H9 (cell line): ENCODE measurements around the gene TFCP2. TPM values are rescaled to one million over a fixed set of nuclear protein-coding genes. Genes with fewer than 3 reads are reported as not detected.

Source experiments
- DNase-seq: peaks from one replicate; pipeline ENCODE4 v3.0.0-alpha.2; 2017
- H2AFZ ChIP-seq: one replicate; pipeline ENCODE4 v1.6.1; 2013; ENCODE audit warnings: mild to moderate bottlenecking, low read length, control low read depth, moderate library complexity
- H2AK5ac ChIP-seq: 2 replicates; pipeline ENCODE4 v1.6.1; 2013; ENCODE audit warnings: low read length, control low read depth, mixed read lengths; ENCODE audit not compliant: insufficient read length
- H2BK120ac ChIP-seq: one replicate; pipeline ENCODE4 v1.6.1; 2013; ENCODE audit warnings: low read depth, mild to moderate bottlenecking, low read length, control low read depth, inconsistent platforms; ENCODE audit not compliant: poor library complexity, severe bottlenecking
- H2BK12ac ChIP-seq: 2 replicates; pipeline ENCODE4 v1.6.1; 2013; ENCODE audit warnings: low read length, control low read depth, mixed read lengths, low read depth; ENCODE audit not compliant: insufficient read length
- H2BK15ac ChIP-seq: 2 replicates; pipeline ENCODE4 v1.6.1; 2013; ENCODE audit warnings: low read depth, low read length, control low read depth
- H2BK20ac ChIP-seq: one replicate; pipeline ENCODE4 v1.6.1; 2013; ENCODE audit warnings: low read depth, mild to moderate bottlenecking, low read length, control low read depth, inconsistent platforms; ENCODE audit not compliant: poor library complexity, severe bottlenecking
- H2BK5ac ChIP-seq: 2 replicates; pipeline ENCODE4 v1.6.1; 2013; ENCODE audit warnings: low read length, control low read depth, mixed read lengths; ENCODE audit not compliant: insufficient read length
- H3K14ac ChIP-seq: 2 replicates; pipeline ENCODE4 v1.6.1; 2013; ENCODE audit warnings: low read length, control low read depth; ENCODE audit not compliant: insufficient read depth
- H3K18ac ChIP-seq: 2 replicates; pipeline ENCODE4 v1.6.1; 2013; ENCODE audit warnings: low read depth, mild to moderate bottlenecking, mixed read lengths, low read length, control low read depth; ENCODE audit not compliant: insufficient read length
- H3K23ac ChIP-seq: 2 replicates; pipeline ENCODE4 v1.6.1; 2013; ENCODE audit warnings: low read length, control low read depth, mixed read lengths, low read depth; ENCODE audit not compliant: insufficient read length
- H3K23me2 ChIP-seq: 2 replicates; pipeline ENCODE4 v1.6.1; 2013; ENCODE audit warnings: low read depth, mild to moderate bottlenecking, mixed read lengths, low read length, control low read depth; ENCODE audit not compliant: insufficient read length, poor library complexity, severe bottlenecking
- H3K27ac ChIP-seq: 2 replicates; pipeline ENCODE4 v1.5.1; 2013; ENCODE audit warnings: low read length, control low read depth, mixed read lengths, low read depth; ENCODE audit not compliant: insufficient read length
- H3K27me3 ChIP-seq: 2 replicates; pipeline ENCODE4 v1.6.1; 2013; ENCODE audit warnings: low read length, control low read depth, inconsistent platforms; ENCODE audit not compliant: insufficient read depth
- H3K4ac ChIP-seq: 2 replicates; pipeline ENCODE4 v1.6.1; 2013; ENCODE audit warnings: low read depth, mild to moderate bottlenecking, control low read depth, inconsistent platforms, low read length, moderate library complexity
- H3K4me1 ChIP-seq: 2 replicates; pipeline ENCODE4 v1.6.1; 2013; ENCODE audit warnings: low read length, control low read depth, inconsistent platforms; ENCODE audit not compliant: insufficient read depth
- H3K4me2 ChIP-seq: 2 replicates; pipeline ENCODE4 v1.6.1; 2013; ENCODE audit warnings: low read length, control low read depth, mixed read lengths; ENCODE audit not compliant: insufficient read length, insufficient read depth
- H3K56ac ChIP-seq: 2 replicates; pipeline ENCODE4 v1.6.1; 2013; ENCODE audit warnings: low read depth, mild to moderate bottlenecking, mixed read lengths, low read length, control low read depth; ENCODE audit not compliant: insufficient read length
- H3K79me1 ChIP-seq: 2 replicates; pipeline ENCODE4 v1.6.1; 2013; ENCODE audit warnings: low read depth, mild to moderate bottlenecking, moderate library complexity, low read length, control low read depth, inconsistent platforms; ENCODE audit not compliant: insufficient read depth, poor library complexity, severe bottlenecking
- H3K79me2 ChIP-seq: 2 replicates; pipeline ENCODE4 v1.6.1; 2013; ENCODE audit warnings: low read length, control low read depth, inconsistent platforms; ENCODE audit not compliant: insufficient read depth
- H3K9ac ChIP-seq: 2 replicates; pipeline ENCODE4 v1.6.1; 2013; ENCODE audit warnings: low read length, control low read depth, mixed read lengths; ENCODE audit not compliant: insufficient read length; ENCODE audit errors: extremely low read depth
- H3K9me3 ChIP-seq: one replicate; pipeline ENCODE4 v1.6.1; 2013; ENCODE audit warnings: low read depth, low read length, inconsistent platforms; ENCODE audit not compliant: control insufficient read depth
- H3T11ph ChIP-seq: one replicate; pipeline ENCODE4 v1.6.1; 2013; ENCODE audit warnings: mild to moderate bottlenecking, low read length, control low read depth, inconsistent platforms
- H4K20me1 ChIP-seq: one replicate; pipeline ENCODE4 v1.6.1; 2013; ENCODE audit not compliant: control insufficient read depth, insufficient read length, insufficient read depth
- H4K5ac ChIP-seq: 2 replicates; pipeline ENCODE4 v1.6.1; 2013; ENCODE audit warnings: low read depth, mild to moderate bottlenecking, mixed read lengths, low read length, control low read depth; ENCODE audit not compliant: insufficient read length
- H4K8ac ChIP-seq: replicated peaks from 2 replicates; pipeline ENCODE4 v1.6.1; 2013; ENCODE audit warnings: low read length, control low read depth, mixed read lengths, low read depth; ENCODE audit not compliant: insufficient read length
- H4K91ac ChIP-seq: 2 replicates; pipeline ENCODE4 v1.6.1; 2013; ENCODE audit warnings: low read depth, mild to moderate bottlenecking, moderate library complexity, mixed read lengths, low read length, control low read depth; ENCODE audit not compliant: insufficient read length
- H3K27ac Mint-ChIP-seq, 3 experiments: 2 replicates in 2 of 3; 3 replicates in 1 of 3; pipeline ENCODE4 v1.8.0; 2020 to 2021; ENCODE audit warnings: mixed read lengths in 3 of 3, mild to moderate bottlenecking in 1 of 3, moderate library complexity in 1 of 3
- H3K27me3 Mint-ChIP-seq: 2 replicates; pipeline ENCODE4 v1.8.0; 2021; ENCODE audit warnings: low read depth, mild to moderate bottlenecking, moderate library complexity, mixed read lengths
- H3K36me3 Mint-ChIP-seq, 3 experiments: 2 replicates in 2 of 3; 3 replicates in 1 of 3; pipeline ENCODE4 v1.8.0; 2020 to 2021; ENCODE audit warnings: low read depth in 3 of 3, mixed read lengths in 3 of 3; ENCODE audit not compliant: insufficient read depth in 1 of 3
- H3K4me1 Mint-ChIP-seq, 2 experiments: 2 replicates each; pipeline ENCODE4 v1.8.0; 2020; ENCODE audit warnings: mixed read lengths in 2 of 2
- H3K4me3 Mint-ChIP-seq, 2 experiments: 2 replicates in 1 of 2; 3 replicates in 1 of 2; pipeline ENCODE4 v1.8.0; 2020 to 2021; ENCODE audit warnings: mild to moderate bottlenecking in 2 of 2, mixed read lengths in 2 of 2, moderate library complexity in 1 of 2
- H3K9me3 Mint-ChIP-seq, 2 experiments: 2 replicates in 1 of 2; 3 replicates in 1 of 2; pipeline ENCODE4 v1.8.0; 2020; ENCODE audit warnings: mild to moderate bottlenecking in 2 of 2, mixed read lengths in 2 of 2, moderate library complexity in 1 of 2
- WGBS: extraction: QIAGEN DNeasy Blood & Tissue Kit; methylation state at CpG from one replicate; pipeline ENCODE4 v1.1.7; 2013; ENCODE audit warnings: missing lambda C conversion rate, low lambda C conversion rate, mixed read lengths; ENCODE audit not compliant: insufficient read length; ENCODE audit errors: extremely low coverage; 5-methylcytosine and 5-hydroxymethylcytosine counted together
- total RNA-seq: library from RNA; stranded (reverse); gene quantifications from 2 replicates; pipeline ENCODE4 v1.2.1, GENCODE V29; 2021
- TF ChIP-seq, protein P1 (sequence below): fragments of 200-600 bp; sonication (generic); conservative IDR thresholded peaks from 3 replicates; pipeline ENCODE4 v1.8.0; 2021; ENCODE audit warnings: antibody characterized with exemption, mild to moderate bottlenecking

The TFCP2 gene
- total RNA-seq, 1 experiment from 2014 or later = 27.1 TPM

DNA sequence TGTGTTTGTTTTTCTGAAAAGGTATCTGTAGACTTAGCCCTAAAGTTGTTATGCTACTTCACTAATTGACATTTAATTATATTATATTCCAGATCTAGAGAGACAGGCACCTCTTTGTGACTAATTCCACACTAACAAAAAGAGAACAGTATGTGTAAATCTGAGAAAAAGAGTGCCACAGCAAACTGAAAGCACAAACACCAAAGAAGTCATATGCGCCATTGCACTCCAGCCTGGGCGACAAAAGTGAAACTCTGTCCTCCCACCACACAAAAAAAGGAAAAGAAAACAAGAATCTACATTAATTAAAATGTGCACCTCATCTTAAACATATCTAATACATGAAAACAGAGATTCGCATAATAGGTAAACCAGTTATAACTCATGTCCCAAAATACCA is 85.1 kb downstream of the TFCP2 start:
- Histone ChIP-seq H3K79me2 (no peaks in the 10 kb centered on the region), H3K27ac (no peak overlapping the region), H3K18ac (no peak overlapping the region), H3K23me2 (peaks cover 4% of the 10 kb centered on the region), H3K14ac (no peak overlapping the region), H2BK15ac (no peak overlapping the region), H3K27me3 (no peaks in the 10 kb centered on the region), H2AK5ac (no peak overlapping the region), H2AFZ (no peak overlapping the region), H3K9me3 (no peaks in the 10 kb centered on the region), H2BK120ac (no peak overlapping the region), H3K4me1 (no peaks in the 10 kb centered on the region), H3K56ac (no peak overlapping the region), H4K5ac (no peak overlapping the region), H4K20me1 (no peaks in the 10 kb centered on the region), H3K4me2 (no peak overlapping the region), H3K9ac (no peak overlapping the region), H3K4ac (no peak overlapping the region), H2BK5ac (no peak overlapping the region), H2BK20ac (no peak overlapping the region), H3T11ph (no peak overlapping the region), H3K23ac (no peak overlapping the region), H3K79me1 (no peaks in the 10 kb centered on the region), H4K8ac (no peak overlapping the region), H2BK12ac (no peak overlapping the region), H4K91ac (no peak overlapping the region)
- Mint-ChIP-seq H3K36me3 (peaks cover 2 to 4% (median 3%) of the 10 kb centered on the region in 3 experiments; a peak in 3 of 7 replicates), H3K27ac (no peak overlapping the region), H3K27me3 (no peaks in the 10 kb centered on the region), H3K4me1 (peaks cover 7 to 8% of the 10 kb centered on the region in 2 experiments; a peak in 3 of 4 replicates), H3K9me3 (no peaks in the 10 kb centered on the region; a peak in 1 of 5 replicates), H3K4me3 (no peak overlapping the region)
- TF ChIP-seq, protein P1, sequence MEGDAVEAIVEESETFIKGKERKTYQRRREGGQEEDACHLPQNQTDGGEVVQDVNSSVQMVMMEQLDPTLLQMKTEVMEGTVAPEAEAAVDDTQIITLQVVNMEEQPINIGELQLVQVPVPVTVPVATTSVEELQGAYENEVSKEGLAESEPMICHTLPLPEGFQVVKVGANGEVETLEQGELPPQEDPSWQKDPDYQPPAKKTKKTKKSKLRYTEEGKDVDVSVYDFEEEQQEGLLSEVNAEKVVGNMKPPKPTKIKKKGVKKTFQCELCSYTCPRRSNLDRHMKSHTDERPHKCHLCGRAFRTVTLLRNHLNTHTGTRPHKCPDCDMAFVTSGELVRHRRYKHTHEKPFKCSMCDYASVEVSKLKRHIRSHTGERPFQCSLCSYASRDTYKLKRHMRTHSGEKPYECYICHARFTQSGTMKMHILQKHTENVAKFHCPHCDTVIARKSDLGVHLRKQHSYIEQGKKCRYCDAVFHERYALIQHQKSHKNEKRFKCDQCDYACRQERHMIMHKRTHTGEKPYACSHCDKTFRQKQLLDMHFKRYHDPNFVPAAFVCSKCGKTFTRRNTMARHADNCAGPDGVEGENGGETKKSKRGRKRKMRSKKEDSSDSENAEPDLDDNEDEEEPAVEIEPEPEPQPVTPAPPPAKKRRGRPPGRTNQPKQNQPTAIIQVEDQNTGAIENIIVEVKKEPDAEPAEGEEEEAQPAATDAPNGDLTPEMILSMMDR = no peak
- DNase-seq = no peak
- WGBS = no CpG with 5 or more reads among the region's 3 CpGs
